Neural crest cell (in vitro differentiated cells): ENCODE results near the gene ZNF654. TPM values are rescaled to one million over a fixed set of nuclear protein-coding genes. Genes with fewer than 3 reads are reported as not detected.

Experiments
- DNase-seq: peaks from one replicate; pipeline ENCODE4 v3.0.0; 2021; ENCODE audit warnings: low read depth, mixed read lengths, low spot score
- H3K27ac Mint-ChIP-seq: one replicate; pipeline ENCODE4 v1.8.0; 2021; ENCODE audit warnings: mild to moderate bottlenecking, mixed read lengths; ENCODE audit not compliant: unreplicated experiment
- H3K27me3 Mint-ChIP-seq: 2 replicates; pipeline ENCODE4 v1.8.0; 2021; ENCODE audit warnings: low read depth, mild to moderate bottlenecking, mixed read lengths
- H3K36me3 Mint-ChIP-seq: 2 replicates; pipeline ENCODE4 v1.8.0; 2021; ENCODE audit warnings: low read depth, mild to moderate bottlenecking, mixed read lengths
- H3K4me1 Mint-ChIP-seq: 2 replicates; pipeline ENCODE4 v1.8.0; 2021; ENCODE audit warnings: mixed read lengths
- H3K4me3 Mint-ChIP-seq: one replicate; pipeline ENCODE4 v1.8.0; 2021; ENCODE audit warnings: mild to moderate bottlenecking, mixed read lengths
- H3K9me3 Mint-ChIP-seq: 2 replicates; pipeline ENCODE4 v1.8.0; 2021; ENCODE audit warnings: mixed read lengths
- CTCF ChIP-seq: fragments of 200-600 bp; sonication (generic); conservative IDR thresholded peaks from 2 replicates; pipeline ENCODE4 v1.5.0; 2021; ENCODE audit warnings: antibody characterized with exemption, mild to moderate bottlenecking
- total RNA-seq: library from RNA; stranded (reverse); gene quantifications from 2 replicates; pipeline ENCODE4 v1.2.1, GENCODE V29; 2021

The ZNF654 gene
- total RNA-seq, 1 donor from 2014 or later, result 7.2 TPM

GRCh38 chr3:88188436-88188835 lies 129.4 kb downstream of the ZNF654 start:
- TF ChIP-seq CTCF, result no peak
- DNase-seq, result no peak
- no peak overlapping the region for H3K27ac Mint-ChIP-seq
- H3K4me3 Mint-ChIP-seq, result no peak overlapping the region
- H3K4me1 Mint-ChIP-seq, result peaks cover 6% of the 10 kb centered on the region
- H3K36me3 Mint-ChIP-seq, result peaks cover 13% of the 10 kb centered on the region
- H3K9me3 Mint-ChIP-seq, result peaks cover 8% of the 10 kb centered on the region
- H3K27me3 Mint-ChIP-seq, result no peaks in the 10 kb centered on the region

- H3K4me1 Mint-ChIP-seq, result peaks cover 6% of the 10 kb centered on the region
Observed at GRCh38 chr3:88189361-88189810, 130.3 kb downstream of the ZNF654 start.

GRCh38 chr3:88191872-88192409 lies 132.9 kb downstream of the ZNF654 start:
- H3K27ac Mint-ChIP-seq, result no peak overlapping the region
- peaks cover 6% of the 10 kb centered on the region for H3K4me1 Mint-ChIP-seq
- peaks cover 3% of the 10 kb centered on the region for H3K36me3 Mint-ChIP-seq
- peaks cover 3% of the 10 kb centered on the region for H3K9me3 Mint-ChIP-seq
- no peak overlapping the region for H3K4me3 Mint-ChIP-seq
- TF ChIP-seq CTCF, result no peak
- no peaks in the 10 kb centered on the region for H3K27me3 Mint-ChIP-seq
- DNase-seq, result no peak

More at GRCh38 chr3:88189361-88189810, 130.3 kb downstream of the ZNF654 start:
- Mint-ChIP-seq H3K27me3 (no peaks in the 10 kb centered on the region), H3K4me3 (no peak overlapping the region), H3K36me3 (peaks cover 8% of the 10 kb centered on the region), H3K9me3 (peaks cover 3% of the 10 kb centered on the region), H3K27ac (no peak overlapping the region)
- no peak for DNase-seq
- no peak for TF ChIP-seq CTCF

GRCh38 chr3:88192631-88193030 lies 133.6 kb downstream of the ZNF654 start:
- TF ChIP-seq CTCF, result no peak
- no peak overlapping the region for H3K4me3 Mint-ChIP-seq
- H3K9me3 Mint-ChIP-seq, result peaks cover 3% of the 10 kb centered on the region
- no peak for DNase-seq
- no peak overlapping the region for H3K27ac Mint-ChIP-seq
- H3K27me3 Mint-ChIP-seq, result no peaks in the 10 kb centered on the region
- peaks cover 3% of the 10 kb centered on the region for H3K36me3 Mint-ChIP-seq
- H3K4me1 Mint-ChIP-seq, result peaks cover 6% of the 10 kb centered on the region

Other genes with a start within 250 kb of the ZNF654 start
- 95.5 and 102 TPM in 2 replicates for gene CGGBP1, start 250 bp upstream of the ZNF654 start, total RNA-seq
- 33.4 and 36.3 TPM in 2 replicates for gene C3orf38, start 90.7 kb downstream of the ZNF654 start, total RNA-seq